Thyroid gland (tissue), 4 donors: ENCODE measurements around the gene ZNF683. TPM values are rescaled to one million over a fixed set of nuclear protein-coding genes. Genes with fewer than 3 reads are reported as not detected.
A peak's percentile ranks its signal among the peaks of the same experiment; 100 is the strongest.

ENCODE experiments used
- DNase-seq, 2 donors: peaks; one replicate each; pipeline ENCODE4 v3.0.0-alpha.2; 2019
- H3K27ac ChIP-seq, 3 donors: fragments of 200-600 bp; sonication (generic); 1 replicate in 2 of 3; 2 replicates in 1 of 3; pipeline ENCODE4 v1.5.1; 2016 to 2019; ENCODE audit warnings: mild to moderate bottlenecking in 1 of 3, moderate library complexity in 1 of 3
- H3K27me3 ChIP-seq: fragments of 200-600 bp; sonication (generic); one replicate; pipeline ENCODE4 v1.5.1; 2019
- H3K36me3 ChIP-seq, 2 donors: fragments of 200-600 bp; sonication (generic); one replicate each; pipeline ENCODE4 v1.5.1; 2016 to 2019
- H3K4me1 ChIP-seq, 2 donors: fragments of 200-600 bp; sonication (generic); one replicate each; pipeline ENCODE4 v1.5.1; 2017 to 2019
- H3K4me3 ChIP-seq, 3 donors: fragments of 200-600 bp; sonication (generic); replicated peaks in 1 of 3; 1 replicate in 2 of 3; 2 replicates in 1 of 3; pipeline ENCODE4 v1.5.1; 2016; ENCODE audit warnings: mild to moderate bottlenecking in 1 of 3
- H3K9me3 ChIP-seq: fragments of 200-600 bp; sonication (generic); one replicate; pipeline ENCODE4 v1.5.1; 2017
- POLR2A ChIP-seq, 2 donors: fragments of 450-650 bp; IDR thresholded peaks; one replicate each; pipeline ENCODE4 v1.6.1; 2017; ENCODE audit warnings: antibody characterized with exemption in 2 of 2, mild to moderate bottlenecking in 2 of 2, moderate library complexity in 1 of 2
- WGBS, 2 donors: methylation state at CpG; one replicate each; pipeline ENCODE4 v1.1.5; 2017; 5-methylcytosine and 5-hydroxymethylcytosine counted together
- intact Hi-C: fragments of 100-400 bp; cut with DNase I; formaldehyde crosslinking; loops from one replicate; pipeline ENCODE4 v1.15.1; 2023
- total RNA-seq, 4 donors: library from RNA; depleted of rRNA; stranded (reverse); fragments of >200 nt; gene quantifications; one replicate each; pipeline ENCODE4 v1.2.3, GENCODE V29; 2016
- TF ChIP-seq, protein P1 (sequence below), 6 experiments: fragments of 200-600 bp in 3 of 6; fragments of 450-650 bp in 3 of 6; sonication (generic) in 3 of 6; IDR thresholded peaks; one replicate each; pipeline ENCODE4 v1.5.1; 2016 to 2019; ENCODE audit warnings: antibody characterized with exemption in 6 of 6, mild to moderate bottlenecking in 2 of 6, inconsistent platforms in 1 of 6, moderate library complexity in 1 of 6

The ZNF683 gene
- total RNA-seq, 4 donors from 2014 or later: 0.59 TPM; not detected in 3

DNA sequence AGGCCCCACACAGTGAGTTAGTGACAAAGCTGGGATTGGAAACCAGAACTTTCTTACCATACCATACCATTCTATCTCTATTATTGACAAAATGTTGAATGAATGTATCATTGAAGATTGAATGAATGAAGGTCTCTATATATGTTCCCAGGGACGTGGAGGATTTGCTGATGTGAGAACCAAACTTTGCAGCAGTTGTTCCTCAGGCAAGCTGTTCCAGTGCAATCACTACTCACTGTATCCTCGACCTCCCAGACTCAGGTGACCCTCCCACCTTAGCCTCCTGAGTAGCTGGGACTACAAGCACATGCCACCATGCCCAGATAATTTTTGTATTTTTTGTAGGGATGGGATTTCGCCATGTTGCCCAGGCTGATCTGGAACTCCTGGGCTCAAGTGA is 26.5 kb upstream of the ZNF683 start:
- no peak for DNase-seq
- Histone ChIP-seq H3K27me3 (no peaks in the 10 kb centered on the region), H3K4me1 (no peaks in the 10 kb centered on the region), H3K9me3 (no peaks in the 10 kb centered on the region), H3K4me3 (no peak overlapping the region), H3K36me3 (no peaks in the 10 kb centered on the region), H3K27ac (no peak overlapping the region)
- 79 to 82% methylated on average over 3 of the region's 3 CpGs for WGBS, 2 donors
- no peak for TF ChIP-seq POLR2A (IDR thresholded peaks at IDR 0.05)
- TF ChIP-seq, protein P1, sequence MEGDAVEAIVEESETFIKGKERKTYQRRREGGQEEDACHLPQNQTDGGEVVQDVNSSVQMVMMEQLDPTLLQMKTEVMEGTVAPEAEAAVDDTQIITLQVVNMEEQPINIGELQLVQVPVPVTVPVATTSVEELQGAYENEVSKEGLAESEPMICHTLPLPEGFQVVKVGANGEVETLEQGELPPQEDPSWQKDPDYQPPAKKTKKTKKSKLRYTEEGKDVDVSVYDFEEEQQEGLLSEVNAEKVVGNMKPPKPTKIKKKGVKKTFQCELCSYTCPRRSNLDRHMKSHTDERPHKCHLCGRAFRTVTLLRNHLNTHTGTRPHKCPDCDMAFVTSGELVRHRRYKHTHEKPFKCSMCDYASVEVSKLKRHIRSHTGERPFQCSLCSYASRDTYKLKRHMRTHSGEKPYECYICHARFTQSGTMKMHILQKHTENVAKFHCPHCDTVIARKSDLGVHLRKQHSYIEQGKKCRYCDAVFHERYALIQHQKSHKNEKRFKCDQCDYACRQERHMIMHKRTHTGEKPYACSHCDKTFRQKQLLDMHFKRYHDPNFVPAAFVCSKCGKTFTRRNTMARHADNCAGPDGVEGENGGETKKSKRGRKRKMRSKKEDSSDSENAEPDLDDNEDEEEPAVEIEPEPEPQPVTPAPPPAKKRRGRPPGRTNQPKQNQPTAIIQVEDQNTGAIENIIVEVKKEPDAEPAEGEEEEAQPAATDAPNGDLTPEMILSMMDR (IDR thresholded peaks at IDR 0.05): no peak
- intact Hi-C loops: no loop called here

DNA sequence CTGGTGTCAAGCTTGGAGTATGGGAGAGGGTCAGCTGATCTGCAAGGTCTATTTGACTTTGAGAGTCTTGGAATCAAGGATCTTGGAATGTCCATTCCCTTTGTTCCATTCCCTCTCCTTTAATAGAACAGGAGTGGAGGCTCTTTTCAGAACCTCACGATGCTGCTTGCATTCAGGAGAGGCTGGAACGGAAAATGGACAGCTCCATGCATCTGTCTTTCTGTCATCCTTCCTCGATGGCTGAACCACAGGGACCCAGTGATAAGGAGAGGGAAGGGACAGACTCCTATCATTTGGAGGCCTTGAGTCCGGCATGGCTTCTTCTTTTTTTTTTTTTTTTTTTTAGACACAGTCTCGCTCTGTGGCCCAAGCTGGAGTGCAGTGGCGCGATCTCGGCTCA is 23.2 kb upstream of the ZNF683 start:
- Histone ChIP-seq H3K27ac (no peak overlapping the region), H3K27me3 (no peaks in the 10 kb centered on the region), H3K9me3 (no peaks in the 10 kb centered on the region), H3K4me3 (no peak overlapping the region), H3K36me3 (no peaks in the 10 kb centered on the region), H3K4me1 (no peaks in the 10 kb centered on the region)
- intact Hi-C loops: no loop called here
- 80 to 85% methylated on average over 8 of the region's 8 CpGs for WGBS, 2 donors
- TF ChIP-seq, protein P1 (IDR thresholded peaks at IDR 0.05): no peak
- TF ChIP-seq POLR2A (IDR thresholded peaks at IDR 0.05): no peak
- no peak for DNase-seq

DNA sequence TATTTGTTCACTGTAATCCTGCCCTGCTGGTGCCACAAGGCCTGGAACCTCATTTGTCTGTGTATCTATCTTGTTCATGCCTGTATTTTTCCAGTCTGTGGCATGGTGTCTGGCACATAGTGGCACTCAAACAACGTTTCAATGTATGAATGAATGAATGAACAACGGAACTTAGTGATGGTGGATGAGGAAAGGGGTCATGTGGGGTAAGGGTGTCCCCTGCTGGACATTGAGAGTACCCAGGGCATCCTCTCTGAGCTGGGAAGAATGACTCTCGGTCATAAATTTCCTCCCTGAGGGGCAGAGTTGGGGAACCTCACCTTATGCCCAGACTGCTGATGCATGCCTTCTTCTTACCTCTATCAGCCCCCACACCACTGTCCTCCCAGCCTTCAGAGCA is 18.9 kb upstream of the ZNF683 start:
- Histone ChIP-seq H3K9me3 (no peaks in the 10 kb centered on the region), H3K36me3 (no peaks in the 10 kb centered on the region), H3K27me3 (no peaks in the 10 kb centered on the region), H3K27ac (no peak overlapping the region), H3K4me1 (no peaks in the 10 kb centered on the region), H3K4me3 (no peak overlapping the region)
- no peak for DNase-seq
- intact Hi-C loops: no loop called here
- 6 to 15% methylated on average over 3 of the region's 3 CpGs for WGBS, 2 donors
- TF ChIP-seq, protein P1 (IDR thresholded peaks at IDR 0.05): peak in 2 of 6 experiments; percentile 8 to 15
- no peak for TF ChIP-seq POLR2A (IDR thresholded peaks at IDR 0.05)

DNA sequence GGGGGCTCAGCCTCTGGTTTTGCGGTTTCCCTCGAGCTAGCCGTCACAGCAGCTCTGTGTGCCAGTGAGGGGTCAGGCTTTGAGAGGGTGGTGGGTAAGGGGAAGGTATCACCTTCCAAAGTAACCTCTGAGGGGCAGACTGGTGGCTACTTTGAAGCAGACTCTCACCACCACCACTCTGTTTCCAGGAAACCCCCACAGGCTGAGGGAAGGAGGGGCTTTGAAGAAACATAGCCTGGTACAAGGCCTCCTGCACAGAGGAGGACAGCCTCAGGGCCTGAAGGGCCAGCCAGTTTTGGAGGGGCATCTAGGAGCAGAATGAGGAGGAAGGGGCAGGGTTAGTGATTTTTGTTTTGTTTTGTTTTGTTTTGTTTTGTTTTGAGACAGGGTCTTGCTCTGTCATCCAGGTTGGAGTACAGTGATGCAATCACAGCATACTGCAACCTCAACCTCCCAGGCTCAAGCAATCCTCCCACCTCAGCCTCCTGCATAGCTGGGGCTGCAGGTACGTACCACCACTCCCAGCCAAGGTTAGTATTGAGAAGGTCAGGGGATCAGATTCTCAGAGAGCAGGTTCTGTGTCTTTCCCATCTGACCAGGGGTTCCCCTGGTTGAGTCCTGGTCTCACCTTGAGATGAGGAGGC is 17.2 kb upstream of the ZNF683 start:
- TF ChIP-seq, protein P1 (IDR thresholded peaks at IDR 0.05): no peak
- TF ChIP-seq POLR2A (IDR thresholded peaks at IDR 0.05): no peak
- H3K9me3 ChIP-seq: no peaks in the 10 kb centered on the region
- WGBS, 2 donors: 80 to 85% methylated on average over 1 to 4 of the region's 4 CpGs
- no peaks in the 10 kb centered on the region for H3K27me3 ChIP-seq
- no peak overlapping the region for H3K27ac ChIP-seq
- no peaks in the 10 kb centered on the region for H3K36me3 ChIP-seq
- no peaks in the 10 kb centered on the region for H3K4me1 ChIP-seq
- DNase-seq: no peak
- H3K4me3 ChIP-seq: no peak overlapping the region
- intact Hi-C loops: no loop called here

DNA sequence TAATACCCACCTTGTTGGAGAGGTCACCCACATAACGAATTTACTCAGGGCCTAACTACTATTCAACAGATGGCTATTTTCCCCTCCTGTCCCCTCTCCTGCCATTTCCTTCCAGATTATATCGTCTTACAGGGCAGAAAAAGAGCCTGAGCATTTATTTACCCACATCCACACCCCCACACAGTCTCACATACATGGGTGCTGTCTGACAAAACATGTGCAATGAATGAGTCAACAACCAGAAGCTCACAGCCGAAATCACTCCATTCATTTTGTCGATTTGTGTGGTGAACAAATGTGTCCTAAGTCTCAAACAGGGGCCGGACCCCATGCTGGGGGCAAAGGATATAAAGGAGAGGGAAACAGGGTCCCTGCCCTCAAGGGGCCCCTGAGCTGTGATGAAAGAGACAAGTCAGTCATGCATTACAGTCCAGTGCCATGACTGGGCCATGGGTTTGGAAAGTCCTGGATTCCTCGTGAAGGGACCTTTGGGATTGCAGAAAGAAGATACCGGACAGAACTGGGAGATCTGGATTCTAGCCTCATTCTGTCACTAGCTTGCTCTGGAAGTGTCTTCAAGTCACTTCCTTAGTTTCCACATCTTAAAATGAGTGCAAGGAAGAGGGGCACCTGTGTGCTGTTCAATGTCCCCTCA is 16.4 kb upstream of the ZNF683 start:
- Histone ChIP-seq H3K4me3 (no peak overlapping the region), H3K36me3 (no peaks in the 10 kb centered on the region), H3K9me3 (no peaks in the 10 kb centered on the region), H3K27ac (no peak overlapping the region), H3K27me3 (no peaks in the 10 kb centered on the region), H3K4me1 (no peaks in the 10 kb centered on the region)
- no peak for DNase-seq
- no peak for TF ChIP-seq POLR2A (IDR thresholded peaks at IDR 0.05)
- TF ChIP-seq, protein P1 (IDR thresholded peaks at IDR 0.05): no peak
- WGBS, 2 donors: 78 to 82% methylated on average over 7 of the region's 7 CpGs
- intact Hi-C loops: no loop called here
